AG09309 (cell line): Measurements from ENCODE around the gene VPS39.

Experiments
- DNase-seq: peaks from one replicate; pipeline ENCODE4 v3.0.0-alpha.2; 2010; ENCODE audit warnings: low read depth
- H3K4me3 ChIP-seq: 2 replicates; pipeline ENCODE4 v1.5.1; 2011; ENCODE audit warnings: mild to moderate bottlenecking, low read depth, low read length, moderate library complexity; ENCODE audit not compliant: control insufficient read depth
- CTCF ChIP-seq: IDR thresholded peaks from 2 replicates; pipeline ENCODE4 v1.5.1; 2011; ENCODE audit warnings: mild to moderate bottlenecking, low read depth, low read length, inconsistent platforms; ENCODE audit not compliant: insufficient read depth, control insufficient read depth; ENCODE audit errors: missing control alignments

The VPS39 gene

DNA sequence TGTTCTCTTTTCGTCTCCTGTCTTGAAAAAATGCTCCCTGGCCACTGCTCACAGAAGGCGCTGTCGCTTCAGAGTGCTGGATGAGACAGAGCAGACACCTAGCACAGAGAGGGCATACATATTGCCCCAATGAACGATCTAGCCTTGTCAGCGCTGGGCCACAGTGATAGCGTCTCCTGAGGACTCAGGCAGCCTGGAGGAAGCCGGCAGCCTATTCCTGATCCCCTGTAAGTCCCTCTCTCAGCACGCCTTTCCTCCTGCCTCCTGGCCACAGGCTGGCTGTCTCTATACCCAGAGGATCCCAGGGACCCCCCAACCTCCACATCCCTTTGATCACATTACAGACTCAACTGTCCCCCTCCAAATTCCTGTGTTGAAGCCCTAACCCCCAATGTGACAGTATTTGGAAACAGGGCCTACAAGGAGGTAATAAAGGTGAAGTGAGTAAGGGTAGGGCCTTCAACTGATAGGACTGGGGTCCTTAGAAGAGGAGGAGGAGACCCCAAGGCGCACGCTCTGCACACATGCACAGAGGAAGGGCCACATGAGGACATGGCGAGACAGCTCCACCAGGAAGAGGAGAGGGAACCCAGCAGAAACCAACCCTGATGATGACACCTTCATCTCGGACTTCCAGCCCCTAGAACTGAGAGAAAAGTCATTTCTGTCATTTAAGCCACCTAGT lies 59.2 kb downstream of the VPS39 start:
- no peak for TF ChIP-seq CTCF
- DNase-seq: no peak
- H3K4me3 ChIP-seq: no peak overlapping the region

DNA sequence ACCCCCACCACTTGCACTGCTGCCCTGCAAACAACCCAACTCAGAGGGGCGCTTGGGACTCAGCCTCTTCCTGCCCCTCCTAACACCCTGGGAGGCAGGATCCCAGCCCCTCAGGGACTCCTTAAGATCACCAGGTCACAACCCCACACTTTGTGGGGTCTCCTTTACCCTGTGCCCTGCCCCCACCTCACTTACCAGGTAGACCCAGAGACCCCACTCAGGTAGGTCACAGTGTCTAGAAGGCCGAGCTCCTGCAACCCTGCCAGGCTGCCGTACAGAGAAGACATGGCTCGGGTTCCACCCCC lies 60.7 kb downstream of the VPS39 start:
- no peak for DNase-seq
- no peak overlapping the region for H3K4me3 ChIP-seq
- no peak for TF ChIP-seq CTCF

DNA sequence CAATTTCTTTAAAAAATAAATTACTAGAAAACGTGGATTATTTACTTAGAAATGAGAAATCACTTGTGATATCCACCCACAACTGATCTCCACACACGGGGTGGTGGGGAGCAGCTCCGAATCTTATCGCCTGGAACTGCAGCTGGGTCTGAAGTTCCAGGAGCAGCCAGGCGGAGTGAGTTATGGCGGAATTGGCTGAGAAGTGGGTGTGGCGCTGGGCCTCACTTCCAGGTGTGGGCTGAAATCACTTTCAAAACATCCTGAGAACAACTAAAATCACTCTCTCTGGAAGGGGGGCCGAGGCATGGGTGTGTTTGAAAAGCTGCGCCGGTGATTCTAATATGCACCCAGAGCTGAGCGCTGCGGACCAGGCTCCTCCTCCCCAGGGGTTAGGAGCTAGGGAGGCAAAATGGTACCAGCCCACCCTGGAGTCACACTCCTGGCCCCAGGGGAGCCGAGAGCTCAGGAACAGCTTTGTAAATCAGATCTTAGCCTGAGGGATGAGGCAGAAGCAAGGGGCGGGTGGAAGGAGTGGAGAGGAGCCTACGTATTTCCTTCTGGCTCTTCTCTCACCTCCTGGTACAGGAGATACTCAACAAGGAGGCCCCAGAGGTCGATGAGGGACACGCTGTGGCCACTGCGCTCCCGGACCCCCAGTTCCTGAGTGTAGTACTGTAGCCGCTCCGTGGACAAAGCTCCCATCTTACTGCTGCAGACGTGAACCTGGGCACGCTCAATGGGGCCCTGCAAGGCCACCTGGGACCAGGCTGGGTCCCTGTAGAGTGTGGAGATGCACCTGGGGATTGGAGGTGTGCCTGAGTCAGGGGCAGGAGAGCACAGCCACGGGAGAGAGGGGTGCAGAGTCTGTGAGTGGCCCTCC lies 61.3 kb downstream of the VPS39 start:
- TF ChIP-seq CTCF: no peak
- H3K4me3 ChIP-seq: no peak overlapping the region
- no peak for DNase-seq

DNA sequence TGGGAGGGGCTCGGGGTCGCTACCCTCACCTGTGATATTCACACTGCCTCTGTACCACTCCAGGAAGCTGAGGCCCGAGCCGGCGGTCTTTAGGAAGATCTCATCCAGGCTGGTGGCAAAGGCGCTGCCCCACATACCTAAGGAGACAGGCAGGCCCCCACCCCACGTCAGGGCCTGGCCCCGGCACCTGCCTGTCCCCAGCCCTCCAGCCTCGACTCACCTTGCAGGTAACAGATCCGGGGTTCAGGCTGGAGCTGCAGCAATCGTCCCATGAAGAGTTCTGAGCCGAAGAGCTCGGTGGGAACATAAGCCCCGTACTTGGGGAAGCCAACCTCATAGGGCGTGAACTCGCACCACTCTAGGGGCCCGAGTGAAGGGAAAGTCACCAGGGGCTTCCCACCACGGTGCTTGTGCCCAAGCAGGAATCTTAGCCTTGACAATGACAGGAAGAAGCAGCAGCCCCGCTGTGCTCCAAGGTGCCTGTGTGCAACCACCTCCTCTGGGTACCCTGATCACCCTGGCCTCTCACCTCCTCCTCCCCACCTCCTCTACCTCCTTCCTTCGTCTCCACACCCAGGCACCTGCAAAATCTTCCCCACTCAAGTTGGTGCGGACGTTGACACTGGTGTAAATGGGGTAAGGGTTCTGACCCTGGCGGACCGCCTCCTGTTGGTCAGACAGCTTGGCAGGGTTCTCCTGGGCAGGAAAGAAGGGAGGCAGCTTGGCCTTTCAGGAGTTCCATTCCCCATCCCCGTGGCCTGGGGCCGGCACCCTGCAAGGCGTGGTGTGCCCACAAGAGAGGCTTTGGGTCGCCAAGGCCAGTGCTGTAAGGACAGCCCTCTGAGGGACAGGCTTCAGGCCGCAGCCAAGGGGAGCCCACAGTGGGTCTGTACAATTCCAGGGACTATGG lies 62.3 kb downstream of the VPS39 start:
- no peak overlapping the region for H3K4me3 ChIP-seq
- no peak for DNase-seq
- no peak for TF ChIP-seq CTCF

DNA sequence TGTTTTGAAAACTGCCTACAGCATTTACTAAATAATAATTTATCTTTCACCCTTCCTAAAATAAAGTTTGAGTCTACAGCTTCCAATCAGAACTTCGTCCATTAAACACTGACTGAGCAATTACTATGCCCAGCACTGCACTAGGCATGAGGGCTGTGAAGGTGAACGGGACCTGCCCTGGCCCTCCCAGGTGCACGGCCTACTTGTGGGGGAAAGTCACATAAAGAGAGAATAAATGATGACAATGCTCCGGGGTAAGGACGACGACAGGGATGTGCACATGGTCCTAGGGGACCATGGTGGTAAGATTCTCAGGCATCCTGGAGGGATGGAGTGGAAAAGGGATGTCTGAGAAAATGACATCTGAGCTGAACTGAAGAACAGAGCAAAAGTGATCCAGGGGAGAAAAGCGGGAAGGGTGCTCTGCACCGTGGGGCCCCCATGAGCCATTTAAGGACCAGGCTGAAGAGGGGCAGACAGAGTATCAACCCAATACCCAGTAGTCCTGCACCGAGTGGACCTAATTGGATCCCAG lies 63.2 kb downstream of the VPS39 start:
- TF ChIP-seq CTCF: no peak
- no peak for DNase-seq
- no peak overlapping the region for H3K4me3 ChIP-seq
